Inflammatory macrophage treated with lipopolysaccharide for 1 hour (primary cell): ENCODE results near the gene PBRM1.

ENCODE experiments used
- DNase-seq, 2 donors: peaks; one replicate each; pipeline ENCODE4 v3.0.0-alpha.2; 2020 to 2022

PBRM1 gene

DNA sequence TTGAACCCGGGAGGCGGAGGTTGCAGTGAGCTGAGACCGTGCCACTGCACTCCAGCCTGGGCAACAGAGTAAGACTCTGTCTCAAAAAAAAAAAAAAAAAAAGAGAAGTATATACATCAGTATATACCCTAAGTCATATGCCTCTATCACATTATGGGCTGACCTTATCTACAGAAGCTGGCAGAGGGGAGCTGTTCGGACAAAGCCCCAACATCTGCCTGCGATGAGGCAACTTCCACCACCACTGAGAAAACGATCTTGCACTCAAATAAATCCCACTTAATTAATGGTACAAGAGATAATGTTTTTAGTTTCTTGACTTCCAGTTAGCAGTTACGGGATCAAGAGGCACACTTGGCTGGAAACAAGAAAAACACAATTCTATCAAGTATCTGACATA, 17.6 kb upstream of the PBRM1 start:
- DNase-seq = no peak

- no peak for DNase-seq
Observed at GRCh38 chr3:52697632-52697965, 11.9 kb upstream of the PBRM1 start.

DNA sequence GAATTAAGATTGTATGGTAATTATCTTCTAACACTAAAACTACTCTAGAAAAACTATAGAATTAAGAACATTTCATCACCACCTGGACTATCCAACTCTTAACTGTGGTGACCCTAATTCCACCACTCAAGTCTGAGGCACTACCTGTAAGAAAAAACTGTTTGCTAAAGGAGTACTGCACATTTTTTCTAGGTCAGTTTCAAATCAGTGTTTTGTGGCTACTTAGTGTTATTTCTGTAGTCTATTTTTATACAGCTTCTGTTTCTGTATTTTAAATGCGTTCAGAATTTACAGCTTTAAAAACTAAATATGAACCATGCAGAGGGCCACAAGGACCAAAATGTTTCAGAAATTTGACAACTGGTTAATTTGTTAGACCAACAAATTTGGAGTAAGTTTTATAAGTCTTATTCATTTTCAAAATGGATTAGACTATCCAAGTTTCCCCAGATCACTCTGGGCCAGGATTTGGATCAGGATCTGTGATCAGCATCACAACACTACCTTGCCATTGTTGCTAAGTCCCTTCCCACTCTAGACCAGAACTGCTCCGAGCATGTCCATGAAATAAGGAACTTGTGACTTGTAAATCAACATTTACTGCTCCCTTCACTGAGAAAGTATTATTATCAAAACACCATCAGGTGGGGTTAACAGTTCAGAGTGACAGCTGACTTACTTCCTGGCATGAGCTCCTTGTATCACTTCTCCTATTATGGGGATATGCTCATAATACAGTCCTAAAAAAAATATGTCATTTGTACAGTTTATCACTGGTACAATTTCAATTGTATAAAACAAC, 11.3 kb upstream of the PBRM1 start:
- no peak for DNase-seq

GRCh38 chr3:52695798-52696671, 10.3 kb upstream of the PBRM1 start:
- DNase-seq = no peak

- DNase-seq = no peak
Observed at GRCh38 chr3:52694528-52695189, 8.9 kb upstream of the PBRM1 start.

- DNase-seq = no peak
Observed at GRCh38 chr3:52693071-52693470, 7.4 kb upstream of the PBRM1 start.

DNA sequence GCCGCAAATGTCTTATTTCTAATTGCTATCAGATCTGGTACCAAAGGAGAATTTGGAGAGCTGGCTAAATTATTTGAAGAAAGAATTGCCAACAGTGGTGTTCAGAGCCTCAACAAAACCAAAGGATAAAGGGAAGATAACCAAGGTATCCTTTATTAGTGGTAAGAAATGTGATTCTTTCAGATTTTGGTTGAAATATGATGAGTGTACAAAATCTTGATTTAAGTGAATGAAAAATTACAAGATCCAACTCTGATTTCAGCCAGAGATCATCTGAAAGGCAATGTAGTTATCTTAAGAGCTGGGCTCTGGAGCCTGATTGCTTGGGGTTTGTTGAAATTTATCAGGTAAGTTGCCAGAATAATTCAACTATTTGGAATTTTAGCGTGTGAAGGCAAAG, 4.8 kb upstream of the PBRM1 start:
- no peak for DNase-seq

- no peak for DNase-seq
Observed at GRCh38 chr3:52689151-52689550, 3.4 kb upstream of the PBRM1 start.

GRCh38 chr3:52688266-52688665, 2.6 kb upstream of the PBRM1 start:
- no peak for DNase-seq

DNA sequence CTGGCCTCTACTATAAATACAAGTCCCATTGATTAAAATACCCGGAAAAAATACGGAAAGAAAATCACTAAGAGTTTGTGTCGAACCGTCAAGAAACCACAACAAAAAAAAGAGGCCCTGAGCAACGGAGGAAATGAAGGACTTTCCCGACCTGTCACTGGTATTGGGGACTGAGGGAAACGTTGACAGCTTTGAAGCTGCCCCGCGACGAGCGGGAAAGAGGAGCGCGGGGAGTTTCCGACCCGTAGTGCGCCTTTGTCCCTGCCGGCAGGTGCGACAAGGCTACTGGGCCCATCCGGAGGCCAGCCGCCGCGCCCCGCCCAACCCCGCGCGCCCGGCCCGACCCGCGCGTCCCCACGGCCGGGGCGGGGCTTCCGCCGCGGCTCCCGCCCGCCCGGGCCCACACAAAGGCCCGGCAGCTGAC, 416 bp downstream of the PBRM1 start:
- peak; percentile 77 for DNase-seq

DNA sequence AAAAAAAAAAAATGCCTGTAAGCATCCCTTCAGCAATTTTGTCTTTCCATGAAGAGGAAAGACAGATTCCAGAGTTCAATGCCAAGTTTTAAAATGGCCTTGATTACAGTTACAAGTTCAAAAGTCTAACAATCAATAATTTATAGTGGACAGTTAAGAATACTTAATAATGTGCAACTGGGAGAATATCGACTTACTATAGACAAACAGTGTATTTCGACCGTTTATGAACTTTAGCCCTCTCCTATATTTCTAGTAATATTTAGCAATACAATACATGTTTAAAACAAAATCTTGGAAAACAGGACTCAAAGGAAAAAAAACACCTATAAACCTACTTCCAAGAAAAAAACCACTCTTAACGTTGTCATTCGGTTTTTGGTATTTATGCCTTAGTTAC, 1.5 kb downstream of the PBRM1 start:
- no peak for DNase-seq

DNA sequence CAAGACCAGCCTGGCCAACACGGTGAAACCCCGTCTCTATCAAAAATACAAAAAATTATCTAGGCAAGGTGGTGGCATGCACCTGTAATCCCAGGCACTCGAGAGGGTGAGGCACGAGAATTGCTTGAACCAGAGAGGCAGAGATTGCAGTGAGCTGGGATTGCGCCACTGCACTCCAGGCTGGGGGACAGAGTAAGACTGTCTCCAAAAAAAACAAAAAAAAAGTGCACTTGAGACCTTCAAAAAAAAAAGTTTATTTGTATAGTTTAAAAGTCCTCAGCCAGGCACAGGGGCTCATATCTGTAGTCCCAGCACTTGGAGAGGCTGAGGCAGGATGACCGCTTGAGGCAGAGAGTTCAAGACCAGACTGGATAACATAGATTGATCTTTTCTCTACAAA, 2.1 kb downstream of the PBRM1 start:
- no peak for DNase-seq

GRCh38 chr3:52682016-52682415, 3.7 kb downstream of the PBRM1 start:
- peak; percentile 71 to 90 for DNase-seq

GRCh38 chr3:52681596-52681995, 4.1 kb downstream of the PBRM1 start:
- DNase-seq = peak; percentile 49 to 56

DNA sequence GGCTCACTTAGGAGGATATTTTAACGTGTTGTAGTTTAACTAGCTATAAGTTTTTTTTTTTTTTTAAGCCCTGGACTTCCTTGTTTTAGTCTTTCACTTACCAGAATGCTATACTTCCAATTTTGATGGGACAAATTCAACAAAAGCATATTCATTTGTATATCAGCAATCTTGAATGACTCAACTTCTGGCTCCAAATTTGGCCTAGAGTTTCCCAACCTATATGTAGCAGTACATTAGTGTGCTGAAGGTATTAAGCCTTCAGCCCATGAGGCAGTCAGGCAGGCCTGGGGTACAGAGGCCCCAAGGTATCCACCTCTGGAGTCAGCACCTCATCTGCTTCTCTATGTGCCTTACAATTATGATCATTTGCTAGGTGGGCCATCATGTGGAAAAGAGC, 5.9 kb downstream of the PBRM1 start:
- no peak for DNase-seq

- no peak for DNase-seq
Observed at GRCh38 chr3:52679199-52679538, 6.5 kb downstream of the PBRM1 start.

DNA sequence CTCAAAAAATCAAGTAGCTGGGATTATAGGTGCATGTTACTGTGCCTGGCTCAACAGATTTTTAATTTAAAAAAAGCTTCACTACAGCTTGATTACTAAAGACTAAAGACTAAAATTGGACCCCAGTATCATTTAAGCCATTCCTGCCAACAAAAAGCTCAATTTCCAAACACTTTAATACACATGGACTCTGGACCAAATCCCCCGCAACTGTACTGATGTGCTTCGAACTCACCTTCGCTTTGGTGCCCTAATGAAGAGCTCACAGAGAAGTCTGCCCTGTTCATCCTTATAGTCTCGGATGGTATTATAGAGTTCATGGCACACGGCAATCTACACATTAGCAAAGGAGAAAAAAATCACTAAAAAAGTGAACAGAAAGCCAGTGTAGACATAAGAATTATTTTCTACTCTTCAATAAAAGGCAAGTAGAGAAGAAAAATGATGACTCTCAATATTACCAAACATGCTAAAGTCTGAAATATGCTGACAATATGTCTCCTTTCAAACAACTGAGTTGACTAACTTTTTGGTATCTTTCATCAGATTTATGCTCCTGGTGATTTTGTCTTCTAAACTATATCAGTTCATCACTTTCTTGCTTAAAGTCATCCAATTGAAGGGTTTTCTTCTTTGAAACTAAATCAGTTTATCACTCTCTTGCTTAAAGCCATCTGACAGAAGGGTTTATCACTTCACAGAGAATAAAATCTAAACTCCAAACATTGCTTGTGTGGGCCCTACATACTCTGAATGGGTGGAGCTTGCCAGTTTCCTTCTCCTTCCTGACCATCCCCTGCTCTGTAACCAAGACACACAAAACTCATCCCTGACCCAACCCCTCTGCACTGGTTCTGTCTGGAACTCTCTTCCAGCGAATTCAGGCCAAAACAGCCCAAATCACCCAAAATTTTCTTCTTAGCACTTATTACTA, 7.2 kb downstream of the PBRM1 start:
- DNase-seq = peak in 1 of 2 donors; percentile 35

DNA sequence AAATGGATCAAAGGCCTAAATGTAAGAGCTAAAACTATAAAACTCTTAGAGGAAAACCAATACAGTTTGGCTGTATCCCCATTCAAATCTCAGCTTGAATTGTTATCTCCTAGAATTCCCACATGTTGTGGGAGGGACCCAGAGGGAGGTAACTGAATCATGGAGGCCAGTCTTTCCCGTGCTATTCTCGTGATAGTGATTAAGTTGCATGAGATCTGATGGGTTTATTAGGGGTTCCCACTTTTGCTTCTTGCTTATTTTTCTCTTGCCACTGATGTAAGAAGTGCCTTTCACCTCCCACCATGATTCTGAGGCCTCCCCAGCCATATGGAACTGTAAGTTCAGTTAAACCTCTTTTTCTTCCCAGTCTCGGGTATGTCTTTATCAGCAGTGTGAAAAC, 9.5 kb downstream of the PBRM1 start:
- peak; percentile 37 to 61 for DNase-seq

- no peak for DNase-seq
Observed at GRCh38 chr3:52671676-52672075, 14.0 kb downstream of the PBRM1 start.

- DNase-seq = peak; percentile 36 to 61
Observed at GRCh38 chr3:52670621-52671521, 14.8 kb downstream of the PBRM1 start.

- DNase-seq = no peak
Observed at GRCh38 chr3:52663098-52663497, 22.6 kb downstream of the PBRM1 start.

DNA sequence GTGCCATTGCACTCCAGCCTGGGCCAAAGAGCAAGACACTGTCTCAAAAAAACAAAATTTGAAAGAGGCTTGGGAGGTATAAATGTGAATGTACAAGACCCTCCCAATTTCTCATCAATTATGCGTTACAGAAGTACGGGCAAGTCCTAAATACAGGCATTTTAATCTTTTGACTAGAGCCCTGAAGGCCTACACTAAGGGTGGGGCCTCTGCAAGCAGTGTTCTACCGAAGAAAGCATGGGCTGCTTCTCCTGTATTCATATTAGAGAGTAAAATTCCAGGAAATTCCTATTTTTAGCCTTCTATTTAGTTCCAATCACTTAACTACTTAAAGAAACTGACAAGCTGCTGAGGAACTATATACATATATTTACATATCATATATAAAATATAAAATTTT, 25.7 kb downstream of the PBRM1 start:
- no peak for DNase-seq
